ENCODE measurements around the gene EXOC2. TPM values are rescaled to one million over a fixed set of nuclear protein-coding genes. Genes with fewer than 3 reads are reported as not detected.

EXOC2 gene
- total RNA-seq, 1 donor from 2014 or later, result 44.4 TPM

- no peak overlapping the region for H3K4me3 Mint-ChIP-seq (ENCODE audit: unreplicated experiment)
- H3K36me3 ChIP-seq (ENCODE audit: insufficient read depth, low read length), result peaks cover 27% of the 10 kb centered on the region
Measured at GRCh38 chr6:551829-552350, 141.0 kb downstream of the EXOC2 start.

GRCh38 chr6:551405-551804 is 141.5 kb downstream of the EXOC2 start:
- H3K27me3 Mint-ChIP-seq (ENCODE audit: low read depth, unreplicated experiment), result no peaks in the 10 kb centered on the region
- no peak overlapping the region for H3K4me2 ChIP-seq (ENCODE audit: low read length)
- H3K4me1 Mint-ChIP-seq (ENCODE audit: low read depth, unreplicated experiment), result peaks cover 8% of the 10 kb centered on the region
- H3K27ac ChIP-seq (ENCODE audit: low read depth, low read length), result no peak overlapping the region
- peak overlapping the region; percentile 7 for H3K4me3 Mint-ChIP-seq (ENCODE audit: unreplicated experiment)
- DNase-seq (ENCODE audit: low read depth), result peak; percentile 13
- no peak overlapping the region for H3K9ac ChIP-seq (ENCODE audit: low read length)
- no peak overlapping the region for H3K4me3 ChIP-seq (ENCODE audit: insufficient read depth, low read depth, low read length)
- no peaks in the 10 kb centered on the region for H3K79me2 ChIP-seq (ENCODE audit: insufficient read depth, low read length)
- no peaks in the 10 kb centered on the region for H3K27me3 ChIP-seq (ENCODE audit: insufficient read depth, low read length)
- no peaks in the 10 kb centered on the region for H3K9me3 Mint-ChIP-seq (ENCODE audit: unreplicated experiment)
- H4K20me1 ChIP-seq (ENCODE audit: insufficient read depth, low read length), result no peaks in the 10 kb centered on the region
- FAIRE-seq, result no peak
- H3K4me1 ChIP-seq (ENCODE audit: insufficient read depth, low read length), result no peaks in the 10 kb centered on the region
- H3K36me3 ChIP-seq (ENCODE audit: insufficient read depth, low read length), result peaks cover 24% of the 10 kb centered on the region
- TF ChIP-seq CTCF (IDR thresholded peaks at IDR 0.05; ENCODE audit: insufficient read depth, low read depth, low read length) (peak; percentile 5), EZH2 (IDR thresholded peaks at IDR 0.05; ENCODE audit: insufficient read depth, low read length) (no peak)
- H3K9me3 ChIP-seq (ENCODE audit: insufficient read depth, low read depth, low read length), result no peaks in the 10 kb centered on the region
- H2AFZ ChIP-seq (ENCODE audit: low read depth, low read length), result peak overlapping the region; percentile 11
- H3K27ac Mint-ChIP-seq (ENCODE audit: unreplicated experiment), result no peak overlapping the region
- H3K36me3 Mint-ChIP-seq (ENCODE audit: low read depth, unreplicated experiment), result peaks cover 3% of the 10 kb centered on the region

More at GRCh38 chr6:551829-552350, 141.0 kb downstream of the EXOC2 start:
- TF ChIP-seq EZH2 (IDR thresholded peaks at IDR 0.05; ENCODE audit: insufficient read depth, low read length) (no peak), CTCF (IDR thresholded peaks at IDR 0.05; ENCODE audit: insufficient read depth, low read depth, low read length) (no peak)
- no peaks in the 10 kb centered on the region for H3K79me2 ChIP-seq (ENCODE audit: insufficient read depth, low read length)
- H3K4me3 ChIP-seq (ENCODE audit: insufficient read depth, low read depth, low read length), result no peak overlapping the region
- Mint-ChIP-seq H3K4me1 (ENCODE audit: low read depth, unreplicated experiment) (peaks cover 8% of the 10 kb centered on the region), H3K27ac (ENCODE audit: unreplicated experiment) (no peak overlapping the region), H3K27me3 (ENCODE audit: low read depth, unreplicated experiment) (no peaks in the 10 kb centered on the region), H3K36me3 (ENCODE audit: low read depth, unreplicated experiment) (peaks cover 3% of the 10 kb centered on the region), H3K9me3 (ENCODE audit: unreplicated experiment) (no peaks in the 10 kb centered on the region)
- DNase-seq (ENCODE audit: low read depth) (no peak), FAIRE-seq (no peak)
- H3K9me3 ChIP-seq (ENCODE audit: insufficient read depth, low read depth, low read length), result no peaks in the 10 kb centered on the region
- H3K27ac ChIP-seq (ENCODE audit: low read depth, low read length), result no peak overlapping the region
- H2AFZ ChIP-seq (ENCODE audit: low read depth, low read length), result no peak overlapping the region
- H3K4me2 ChIP-seq (ENCODE audit: low read length), result no peak overlapping the region
- no peaks in the 10 kb centered on the region for H4K20me1 ChIP-seq (ENCODE audit: insufficient read depth, low read length)
- no peak overlapping the region for H3K9ac ChIP-seq (ENCODE audit: low read length)
- no peaks in the 10 kb centered on the region for H3K27me3 ChIP-seq (ENCODE audit: insufficient read depth, low read length)
- H3K4me1 ChIP-seq (ENCODE audit: insufficient read depth, low read length), result no peaks in the 10 kb centered on the region

- no peaks in the 10 kb centered on the region for H3K27me3 Mint-ChIP-seq (ENCODE audit: low read depth, unreplicated experiment)
- H3K36me3 Mint-ChIP-seq (ENCODE audit: low read depth, unreplicated experiment), result peaks cover 3% of the 10 kb centered on the region
- peaks cover 8% of the 10 kb centered on the region for H3K4me1 Mint-ChIP-seq (ENCODE audit: low read depth, unreplicated experiment)
- no peak overlapping the region for H3K9ac ChIP-seq (ENCODE audit: low read length)
- H3K9me3 Mint-ChIP-seq (ENCODE audit: unreplicated experiment), result no peaks in the 10 kb centered on the region
- H3K27me3 ChIP-seq (ENCODE audit: insufficient read depth, low read length), result no peaks in the 10 kb centered on the region
- H4K20me1 ChIP-seq (ENCODE audit: insufficient read depth, low read length), result no peaks in the 10 kb centered on the region
- no peak overlapping the region for H3K4me2 ChIP-seq (ENCODE audit: low read length)
- H3K4me3 ChIP-seq (ENCODE audit: insufficient read depth, low read depth, low read length), result no peak overlapping the region
- no peaks in the 10 kb centered on the region for H3K4me1 ChIP-seq (ENCODE audit: insufficient read depth, low read length)
- no peak for FAIRE-seq
- no peak overlapping the region for H3K4me3 Mint-ChIP-seq (ENCODE audit: unreplicated experiment)
- H3K79me2 ChIP-seq (ENCODE audit: insufficient read depth, low read length), result no peaks in the 10 kb centered on the region
- no peak overlapping the region for H2AFZ ChIP-seq (ENCODE audit: low read depth, low read length)
- no peak for DNase-seq (ENCODE audit: low read depth)
- H3K27ac ChIP-seq (ENCODE audit: low read depth, low read length), result no peak overlapping the region
- H3K27ac Mint-ChIP-seq (ENCODE audit: unreplicated experiment), result no peak overlapping the region
- H3K36me3 ChIP-seq (ENCODE audit: insufficient read depth, low read length), result peaks cover 11% of the 10 kb centered on the region
- TF ChIP-seq CTCF (IDR thresholded peaks at IDR 0.05; ENCODE audit: insufficient read depth, low read depth, low read length) (no peak), EZH2 (IDR thresholded peaks at IDR 0.05; ENCODE audit: insufficient read depth, low read length) (no peak)
- H3K9me3 ChIP-seq (ENCODE audit: insufficient read depth, low read depth, low read length), result no peaks in the 10 kb centered on the region
Measured at GRCh38 chr6:549906-550305, 143.0 kb downstream of the EXOC2 start.
